Endothelial cell of umbilical vein (primary cell): Measurements from ENCODE around the gene MEIOSIN. TPM values are rescaled to one million over a fixed set of nuclear protein-coding genes. Genes with fewer than 3 reads are reported as not detected.

ENCODE experiments used
- BruUV-seq: library from RNA; stranded (reverse); fragments of 400-500 nt; replicated peaks from 2 replicates; lab custom pipeline; 2021; lab: Mats Ljungman, UMichigan
- CTCF ChIA-PET: fragments of 300-600, 350-600 bp; sonication (Branson Sonifier 250); formaldehyde crosslinking; loops from one replicate; lab custom pipeline; 2021; ENCODE audit warnings: antibody characterized with exemption, inconsistent platforms; lab: Charles Lee
- POLR2A ChIA-PET: fragments of 300-600, 350-600 bp; sonication (Branson Sonifier 250); formaldehyde crosslinking; loops from one replicate; lab custom pipeline; 2021; ENCODE audit warnings: antibody characterized with exemption, inconsistent platforms; lab: Charles Lee
- DNase-seq: peaks from one replicate; pipeline ENCODE4 v3.0.0-alpha.2; 2011; ENCODE audit warnings: low read depth, low spot score
- FAIRE-seq: peaks from 2 replicates; lab custom pipeline; 2011; peaks lifted over from hg19 to GRCh38; lab: Jason Lieb, UNC
- H2AFZ ChIP-seq: 2 replicates; pipeline ENCODE4 v1.6.0; 2012; ENCODE audit warnings: low read depth, low read length, control low read depth, inconsistent platforms
- H3K27ac ChIP-seq: 2 replicates; pipeline ENCODE4 v1.5.1; 2011; ENCODE audit warnings: low read depth, mild to moderate bottlenecking, control low read depth, low read length, moderate library complexity; ENCODE audit not compliant: insufficient read depth
- H3K27me3 ChIP-seq, 2 experiments: 2 replicates each; pipeline versions ENCODE4 v1.6.0 to v1.6.1; 2011; ENCODE audit warnings: low read length in 2 of 2, mixed read lengths in 1 of 2; ENCODE audit not compliant: control insufficient read depth in 2 of 2, insufficient read depth in 2 of 2
- H3K36me3 ChIP-seq, 2 experiments: 2 replicates in 1 of 2; 3 replicates in 1 of 2; pipeline ENCODE4 v1.5.1; 2011; ENCODE audit warnings: low read length in 2 of 2, mild to moderate bottlenecking in 1 of 2, moderate library complexity in 1 of 2; ENCODE audit not compliant: control insufficient read depth in 2 of 2, insufficient read depth in 2 of 2; ENCODE audit errors: extremely low read depth in 1 of 2
- H3K4me1 ChIP-seq: 3 replicates; pipeline ENCODE4 v1.5.1; 2011; ENCODE audit warnings: mild to moderate bottlenecking, low read length; ENCODE audit not compliant: control insufficient read depth, insufficient read depth; ENCODE audit errors: extremely low read depth
- H3K4me2 ChIP-seq: 2 replicates; pipeline ENCODE4 v1.6.1; 2011; ENCODE audit warnings: low read length, control low read depth, mixed read lengths; ENCODE audit not compliant: insufficient read depth
- H3K4me3 ChIP-seq, 3 experiments: fragments of 200-600 bp in 1 of 3; sonication (generic), shearing (Covaris generic) in 1 of 3; replicated peaks in 1 of 3; 2 replicates each; pipeline ENCODE4 v1.5.1; 2011 to 2016; ENCODE audit warnings: control low read depth in 3 of 3, low read length in 3 of 3, mild to moderate bottlenecking in 2 of 3, inconsistent platforms in 1 of 3, low read depth in 1 of 3, moderate library complexity in 1 of 3; ENCODE audit not compliant: insufficient read depth in 1 of 3
- H3K79me2 ChIP-seq: 2 replicates; pipeline ENCODE4 v1.6.0; 2012; ENCODE audit warnings: low read length, inconsistent platforms; ENCODE audit not compliant: control insufficient read depth, insufficient read depth
- H3K9ac ChIP-seq: replicated peaks from 2 replicates; pipeline ENCODE3; 2011; ENCODE audit warnings: low read length, control low read depth; ENCODE audit not compliant: insufficient read depth; ENCODE audit errors: extremely low read depth
- H3K9me1 ChIP-seq: replicated peaks from 3 replicates; pipeline ENCODE4 v1.6.0; 2011; ENCODE audit warnings: mild to moderate bottlenecking, low read length; ENCODE audit not compliant: control insufficient read depth, insufficient read depth; ENCODE audit errors: extremely low read depth
- H3K9me3 ChIP-seq: replicated peaks from 2 replicates; pipeline ENCODE4 v1.5.1; 2012; ENCODE audit warnings: low read length, inconsistent platforms; ENCODE audit not compliant: control insufficient read depth, insufficient read depth
- H4K20me1 ChIP-seq: replicated peaks from 2 replicates; pipeline ENCODE3; 2011; ENCODE audit warnings: mild to moderate bottlenecking, low read length; ENCODE audit not compliant: control insufficient read depth, insufficient read depth; ENCODE audit errors: extremely low read depth
- EZH2 ChIP-seq: IDR thresholded peaks from 2 replicates; pipeline ENCODE4 v1.6.1; 2012; ENCODE audit warnings: borderline replicate concordance, low read depth, mild to moderate bottlenecking, moderate library complexity, low read length, inconsistent platforms; ENCODE audit not compliant: severe bottlenecking
- FOS ChIP-seq: IDR thresholded peaks from 2 replicates; pipeline ENCODE4 v1.6.1; 2011; ENCODE audit warnings: mild to moderate bottlenecking, low read length, moderate library complexity, borderline replicate concordance; ENCODE audit not compliant: insufficient read depth
- GATA2 ChIP-seq: IDR thresholded peaks from 2 replicates; pipeline ENCODE4 v1.7.0; 2011; ENCODE audit warnings: low read depth, mild to moderate bottlenecking, moderate library complexity, mixed read lengths, low read length; ENCODE audit not compliant: insufficient read length, insufficient read depth
- JUN ChIP-seq: IDR thresholded peaks from 2 replicates; pipeline ENCODE4 v1.6.1; 2011; ENCODE audit warnings: borderline replicate concordance, low read depth; ENCODE audit not compliant: insufficient read length, insufficient read depth
- POLR2A ChIP-seq: IDR thresholded peaks from 2 replicates; pipeline ENCODE4 v1.6.1; 2012; ENCODE audit warnings: low read depth, mild to moderate bottlenecking, control low read depth, low read length
- POLR2AphosphoS5 ChIP-seq: IDR thresholded peaks from 2 replicates; pipeline ENCODE4 v1.6.1; 2012; ENCODE audit warnings: low read depth, mild to moderate bottlenecking, control low read depth, low read length, moderate library complexity; ENCODE audit not compliant: insufficient read depth
- dilution Hi-C: fragments of 300-500 bp; cut with MboI; formaldehyde crosslinking; loops from one replicate; pipeline ENCODE4 v1.15.0; 2019; ENCODE audit warnings: low sequenced_read_pairs; ENCODE audit not compliant: extremely low pct_ligation_motif_present
- intact Hi-C: fragments of 100-400 bp; cut with micrococcal nuclease; formaldehyde crosslinking; loops from one replicate; pipeline ENCODE4 v1.10.0; 2022
- polyA plus RNA-seq, 4 experiments: library from polyadenylated mRNA; depleted of rRNA in 3 of 4; stranded (reverse) in 3 of 4; unstranded in 1 of 4; fragments of >200 nt; gene quantifications; 2 replicates each; pipeline versions ENCODE4 v1.2.1 to v1.2.3, GENCODE V29; 2011 to 2012; ENCODE audit warnings: missing spikeins in 1 of 4
- total RNA-seq: library from RNA; stranded (reverse); gene quantifications from 2 replicates; pipeline ENCODE4 v1.2.3, GENCODE V29; 2021
- TF ChIP-seq, protein P1 (sequence below): IDR thresholded peaks from 2 replicates; pipeline ENCODE4 v1.6.1; 2011; ENCODE audit not compliant: insufficient read depth, insufficient read length
- TF ChIP-seq, protein P2 (sequence below), 2 donors: IDR thresholded peaks; 1 replicate in 1 of 2; 2 replicates in 1 of 2; pipeline ENCODE4 v1.5.1; 2011; ENCODE audit warnings: low read length in 2 of 2, mild to moderate bottlenecking in 2 of 2, moderate library complexity in 2 of 2, control low read depth in 1 of 2, inconsistent platforms in 1 of 2, low read depth in 1 of 2; ENCODE audit not compliant: insufficient read depth in 1 of 2; ENCODE audit errors: extremely low read depth in 1 of 2

Gene MEIOSIN
- total and polyA plus RNA-seq, 2 donors (not counting 3 experiments of a cell fraction or from before 2014, with no cell fraction given), result not detected

GRCh38 chr19:45758921-45759320 is 25.7 kb downstream of the MEIOSIN start:
- H3K27me3 ChIP-seq, result no peaks in the 10 kb centered on the region
- intact Hi-C loops (no loop called here), dilution Hi-C loops (no loop called here)
- BruUV-seq, result no TSS peak
- no peaks in the 10 kb centered on the region for H4K20me1 ChIP-seq
- no peaks in the 10 kb centered on the region for H3K4me1 ChIP-seq
- H3K4me2 ChIP-seq, result no peak overlapping the region
- DNase-seq, result no peak
- H3K27ac ChIP-seq, result no peak overlapping the region
- no peaks in the 10 kb centered on the region for H3K36me3 ChIP-seq
- no peak overlapping the region for H3K9ac ChIP-seq
- POLR2A ChIA-PET, result no interaction called here
- no peaks in the 10 kb centered on the region for H3K9me3 ChIP-seq
- no peak for FAIRE-seq
- CTCF ChIA-PET, result interaction anchor here (1.3 to 2.0 kb wide), 2 partner anchors 9 to 58 kb away, joined by 3 to 10 read pairs; no protein-coding TSS in a partner anchor
- no peak overlapping the region for H3K4me3 ChIP-seq
- H3K79me2 ChIP-seq, result no peaks in the 10 kb centered on the region
- no peak overlapping the region for H2AFZ ChIP-seq
- no peaks in the 10 kb centered on the region for H3K9me1 ChIP-seq
- TF ChIP-seq, protein P1, sequence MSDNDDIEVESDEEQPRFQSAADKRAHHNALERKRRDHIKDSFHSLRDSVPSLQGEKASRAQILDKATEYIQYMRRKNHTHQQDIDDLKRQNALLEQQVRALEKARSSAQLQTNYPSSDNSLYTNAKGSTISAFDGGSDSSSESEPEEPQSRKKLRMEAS, result no peak
- no peak for TF ChIP-seq EZH2
- TF ChIP-seq GATA2, result no peak
- TF ChIP-seq JUN, result no peak
- no peak for TF ChIP-seq FOS
- TF ChIP-seq POLR2AphosphoS5, result no peak
- TF ChIP-seq POLR2A, result no peak
- TF ChIP-seq, protein P2, sequence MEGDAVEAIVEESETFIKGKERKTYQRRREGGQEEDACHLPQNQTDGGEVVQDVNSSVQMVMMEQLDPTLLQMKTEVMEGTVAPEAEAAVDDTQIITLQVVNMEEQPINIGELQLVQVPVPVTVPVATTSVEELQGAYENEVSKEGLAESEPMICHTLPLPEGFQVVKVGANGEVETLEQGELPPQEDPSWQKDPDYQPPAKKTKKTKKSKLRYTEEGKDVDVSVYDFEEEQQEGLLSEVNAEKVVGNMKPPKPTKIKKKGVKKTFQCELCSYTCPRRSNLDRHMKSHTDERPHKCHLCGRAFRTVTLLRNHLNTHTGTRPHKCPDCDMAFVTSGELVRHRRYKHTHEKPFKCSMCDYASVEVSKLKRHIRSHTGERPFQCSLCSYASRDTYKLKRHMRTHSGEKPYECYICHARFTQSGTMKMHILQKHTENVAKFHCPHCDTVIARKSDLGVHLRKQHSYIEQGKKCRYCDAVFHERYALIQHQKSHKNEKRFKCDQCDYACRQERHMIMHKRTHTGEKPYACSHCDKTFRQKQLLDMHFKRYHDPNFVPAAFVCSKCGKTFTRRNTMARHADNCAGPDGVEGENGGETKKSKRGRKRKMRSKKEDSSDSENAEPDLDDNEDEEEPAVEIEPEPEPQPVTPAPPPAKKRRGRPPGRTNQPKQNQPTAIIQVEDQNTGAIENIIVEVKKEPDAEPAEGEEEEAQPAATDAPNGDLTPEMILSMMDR (IDR thresholded peaks at IDR 0.05; ENCODE audit: extremely low read depth in 1 of 2, insufficient read depth in 1 of 2, low read depth in 1 of 2, low read length in 2 of 2), result no peak
